Central memory CD4-positive, alpha-beta T cell (primary cell): ENCODE data around the gene WNT11.

Source experiments
- DNase-seq: peaks from one replicate; pipeline ENCODE4 v3.0.0; 2022

The WNT11 gene

DNA sequence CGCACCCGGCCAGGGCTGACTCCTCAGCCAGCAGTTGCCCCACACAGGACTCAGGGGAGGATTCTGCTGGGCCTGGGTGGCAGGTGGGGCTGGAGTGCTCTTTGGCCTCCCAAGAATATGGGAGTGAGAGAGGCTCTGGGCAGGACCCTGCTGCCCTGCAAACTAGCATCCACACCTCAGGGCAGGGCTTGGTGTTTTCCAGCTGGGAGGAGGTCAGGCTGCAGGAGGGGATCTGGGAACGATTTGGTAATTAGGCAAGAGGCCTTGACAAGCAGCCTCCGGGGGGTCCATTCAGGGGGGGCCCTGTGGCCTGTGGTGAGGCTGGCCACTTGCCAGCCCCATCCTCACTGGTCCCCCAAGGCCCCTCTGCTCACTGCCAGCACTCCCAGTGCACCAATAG lies 35.8 kb downstream of the WNT11 start:
- no peak for DNase-seq

DNA sequence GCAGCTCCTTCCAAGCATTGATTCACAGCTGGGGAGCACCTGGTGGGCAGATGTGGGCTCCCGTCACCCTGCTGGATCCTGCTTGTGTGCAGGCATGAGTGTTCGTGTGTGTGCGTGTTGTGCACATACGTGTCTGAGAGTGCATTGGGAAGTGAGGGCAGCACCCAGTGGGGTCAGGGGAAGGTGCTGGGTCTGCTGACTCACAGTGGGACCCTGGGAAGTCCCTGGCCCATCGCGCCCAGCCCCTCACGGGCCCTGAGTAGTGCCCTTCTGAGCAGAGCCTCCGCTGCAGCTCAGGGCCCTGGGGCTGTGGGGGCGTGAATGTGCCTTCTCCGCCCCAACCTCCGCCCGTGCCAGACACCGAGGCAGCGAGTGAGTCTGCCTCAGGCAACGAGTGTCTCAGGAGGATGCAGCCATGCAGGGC lies 36.8 kb downstream of the WNT11 start:
- no peak for DNase-seq

DNA sequence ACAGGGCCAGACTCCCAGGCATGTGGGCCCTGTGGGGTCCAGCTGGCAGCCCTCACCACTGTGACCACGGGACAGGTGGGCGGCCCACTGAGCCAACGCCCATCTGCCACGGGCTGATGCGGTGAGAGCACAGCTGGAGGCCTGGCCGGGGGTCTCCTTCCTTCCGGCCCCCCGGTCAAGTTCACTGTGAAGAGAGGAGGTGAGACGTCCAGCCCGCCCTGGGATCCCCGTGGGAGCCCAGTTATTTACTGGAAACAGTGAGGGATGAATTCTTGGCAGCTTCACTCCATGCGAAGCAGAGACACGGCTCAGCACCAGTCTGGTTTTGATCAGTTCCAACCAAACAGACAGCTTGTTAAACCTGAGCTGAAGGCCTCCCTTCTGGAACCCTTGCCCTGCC lies 38.7 kb downstream of the WNT11 start:
- DNase-seq, result no peak

DNA sequence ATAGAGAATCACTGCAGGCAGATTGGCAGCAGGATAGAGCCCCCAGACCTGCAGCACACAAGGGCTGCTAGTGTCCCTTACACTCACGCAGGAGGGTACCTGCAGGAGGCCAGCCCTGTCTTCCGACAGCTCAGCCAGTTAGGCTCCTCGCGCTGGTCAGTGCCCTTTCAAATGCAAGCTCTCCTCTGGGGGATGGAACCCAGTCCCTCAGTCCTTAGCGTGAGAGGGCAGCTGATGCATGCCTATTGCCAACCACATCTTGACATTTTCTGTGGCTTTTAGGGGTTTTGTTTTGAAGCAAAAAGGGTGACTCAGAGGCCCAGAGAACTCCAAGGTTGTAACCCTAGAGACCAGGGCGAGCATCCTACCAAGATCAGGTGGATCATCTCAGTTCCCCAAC lies 40.0 kb downstream of the WNT11 start:
- DNase-seq, result no peak

DNA sequence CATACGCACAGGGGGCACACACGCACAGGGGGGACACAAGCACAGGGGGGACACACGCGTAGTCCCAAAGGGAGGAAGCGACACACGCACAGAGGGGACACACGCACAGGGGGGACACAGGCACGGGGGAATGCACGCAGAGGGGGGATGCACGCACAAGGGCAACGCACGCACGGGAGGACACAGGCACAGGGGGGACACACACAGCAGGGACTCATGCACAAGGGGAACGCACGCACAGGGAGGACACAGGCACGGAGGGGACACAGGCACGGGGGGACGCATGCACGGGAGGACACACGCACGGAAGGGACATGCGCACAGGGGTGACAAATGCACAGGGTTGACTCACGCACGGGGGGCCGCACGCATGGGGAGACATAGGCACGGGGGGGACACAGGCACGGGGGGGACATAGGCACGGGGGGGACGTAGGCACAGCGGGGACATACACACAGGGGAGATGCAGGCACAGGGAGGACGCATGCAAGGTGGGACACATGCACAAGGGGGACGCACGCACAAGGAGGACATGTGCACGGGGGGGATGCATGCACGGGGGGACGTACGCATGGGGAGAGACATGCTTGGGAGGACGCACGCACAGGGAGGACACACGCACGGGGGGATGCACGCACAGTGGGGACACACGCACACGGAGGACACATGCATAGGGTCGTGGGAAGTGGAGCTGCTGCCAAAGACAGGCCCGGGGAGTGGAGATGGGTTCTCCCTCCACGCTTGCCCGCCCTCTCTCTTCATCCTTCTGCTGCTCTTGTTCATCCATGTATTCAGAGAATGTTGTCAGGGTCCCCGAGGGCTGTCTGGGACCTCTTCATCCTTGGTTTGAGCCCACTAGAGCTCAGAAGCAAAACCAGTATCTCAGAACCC lies 41.2 kb downstream of the WNT11 start:
- DNase-seq, result no peak

DNA sequence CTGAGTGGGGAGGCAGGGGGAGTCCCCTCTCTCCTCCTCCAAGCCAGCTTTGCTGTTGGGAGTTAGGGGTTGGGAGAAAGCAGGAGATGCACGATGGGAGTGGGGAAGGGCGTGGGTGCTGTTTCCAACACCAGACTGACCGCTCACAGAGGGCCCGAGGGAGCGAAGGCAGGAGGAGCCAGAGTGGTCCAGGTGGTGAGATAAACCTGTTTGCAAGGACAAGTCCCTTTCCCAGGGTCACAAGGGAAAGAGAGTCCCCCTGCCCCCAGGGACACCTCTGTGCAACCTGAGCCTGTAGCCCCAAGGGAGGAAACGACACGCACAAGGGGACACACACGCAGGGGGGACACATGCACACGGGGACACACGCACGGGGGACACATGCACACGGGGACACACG lies 42.2 kb downstream of the WNT11 start:
- DNase-seq, result no peak

DNA sequence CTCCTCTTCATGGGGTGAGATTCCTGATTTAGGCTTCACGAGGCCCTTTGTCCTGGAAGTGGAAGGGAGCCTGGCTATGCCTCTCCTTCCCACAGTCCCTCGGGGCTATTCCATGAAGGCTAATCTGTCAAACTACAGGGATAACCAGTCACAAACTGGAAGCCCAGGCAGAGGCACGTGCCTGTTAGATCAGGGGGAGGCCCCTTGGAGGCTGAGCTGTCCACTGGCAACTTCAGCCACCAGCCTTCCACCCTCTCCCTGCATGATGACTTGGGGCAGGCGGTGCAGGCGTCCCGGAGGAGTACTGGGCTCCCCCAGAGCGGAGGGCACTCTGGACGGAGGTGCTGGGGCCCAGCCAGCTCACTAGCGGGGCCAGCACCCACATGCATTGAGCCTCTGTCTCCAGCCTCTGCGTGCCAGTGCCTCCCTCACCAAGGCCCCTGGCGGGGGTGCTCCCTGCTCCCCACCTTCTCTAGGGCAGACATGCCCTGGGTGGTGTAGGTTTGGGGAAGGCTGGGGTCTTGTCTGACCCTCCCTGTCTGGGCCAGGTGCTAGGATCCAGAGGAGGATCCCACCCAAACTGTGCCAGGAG lies 42.9 kb downstream of the WNT11 start:
- DNase-seq, result no peak

DNA sequence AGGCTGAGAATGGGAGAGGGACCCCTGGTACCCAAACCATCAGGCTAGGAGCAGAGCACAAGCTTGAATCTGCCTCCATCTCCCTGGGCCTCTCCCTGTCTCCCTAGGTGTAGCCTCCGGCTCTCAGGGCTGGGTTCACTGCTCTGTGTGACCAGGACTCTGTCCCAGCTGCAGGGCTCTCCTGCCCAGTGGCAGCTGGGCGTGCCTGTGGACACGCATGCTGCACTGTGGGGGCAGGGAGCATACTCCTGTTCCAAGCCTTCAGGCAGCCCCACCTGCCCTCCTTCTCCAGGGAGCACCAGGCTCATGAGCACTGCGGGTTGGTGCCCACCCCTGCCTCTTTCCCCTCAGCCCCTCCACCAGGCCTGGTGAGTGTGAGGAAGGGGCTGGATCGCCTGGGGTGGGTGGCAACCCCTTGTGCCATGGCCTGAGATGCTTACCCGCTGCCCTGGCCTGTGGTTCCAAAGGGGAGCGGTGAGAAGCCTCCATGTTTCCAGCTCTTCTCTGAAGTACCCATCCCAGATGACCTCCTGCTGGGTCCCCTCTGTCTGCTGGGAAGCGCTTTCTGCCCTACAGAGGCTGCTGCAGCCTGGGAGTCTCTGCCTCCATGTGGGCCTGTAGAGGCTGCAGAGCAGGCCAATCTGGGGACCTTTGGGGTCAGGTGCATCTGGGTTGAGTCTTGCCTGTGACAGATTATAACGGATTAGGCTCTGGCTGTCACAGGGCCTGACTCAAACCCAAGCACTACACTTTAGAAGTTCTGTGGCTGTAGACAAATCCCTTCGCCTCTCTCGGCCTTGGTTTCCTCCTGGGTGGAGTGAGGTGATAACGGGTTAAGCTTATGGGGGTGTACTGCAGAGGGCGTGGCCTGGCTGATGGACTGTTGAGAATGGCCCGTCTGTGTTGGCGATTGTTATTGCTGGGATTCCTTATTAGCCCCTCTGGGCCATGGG lies 43.7 kb downstream of the WNT11 start:
- no peak for DNase-seq

DNA sequence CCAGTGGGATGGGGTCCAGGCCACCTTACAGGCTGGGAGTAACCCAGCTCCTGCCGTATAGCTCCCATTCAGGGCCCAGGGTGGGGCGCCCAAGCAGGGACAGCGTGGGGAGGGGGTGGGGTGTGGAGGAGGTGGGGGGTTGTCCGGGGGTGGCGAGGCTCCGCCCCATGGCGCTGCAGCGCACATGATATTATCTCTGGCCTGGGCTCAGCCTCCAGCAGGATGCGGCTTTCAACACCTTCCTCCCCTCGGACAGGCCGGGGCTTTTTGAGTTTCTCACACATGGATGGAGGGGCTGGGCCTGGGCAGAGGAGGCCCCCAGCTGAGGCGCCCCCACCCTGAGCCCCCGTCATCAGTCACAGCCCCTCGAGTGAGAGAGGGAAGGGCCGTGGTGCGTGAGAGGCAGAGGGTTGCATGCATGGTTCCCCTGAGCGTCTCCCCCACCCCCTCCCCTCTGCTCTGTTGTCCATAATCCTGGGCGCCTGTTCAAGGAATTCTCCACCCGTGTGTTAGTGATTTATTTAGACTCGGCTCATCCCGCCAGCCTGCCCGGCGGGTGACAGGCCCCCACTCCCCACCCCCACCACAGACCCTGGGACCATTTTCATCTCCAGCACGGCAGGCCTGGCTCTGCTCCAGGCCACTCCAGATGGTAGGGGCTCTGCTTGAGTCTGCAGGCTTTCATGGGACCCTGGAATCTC lies 44.9 kb downstream of the WNT11 start:
- DNase-seq, result no peak

DNA sequence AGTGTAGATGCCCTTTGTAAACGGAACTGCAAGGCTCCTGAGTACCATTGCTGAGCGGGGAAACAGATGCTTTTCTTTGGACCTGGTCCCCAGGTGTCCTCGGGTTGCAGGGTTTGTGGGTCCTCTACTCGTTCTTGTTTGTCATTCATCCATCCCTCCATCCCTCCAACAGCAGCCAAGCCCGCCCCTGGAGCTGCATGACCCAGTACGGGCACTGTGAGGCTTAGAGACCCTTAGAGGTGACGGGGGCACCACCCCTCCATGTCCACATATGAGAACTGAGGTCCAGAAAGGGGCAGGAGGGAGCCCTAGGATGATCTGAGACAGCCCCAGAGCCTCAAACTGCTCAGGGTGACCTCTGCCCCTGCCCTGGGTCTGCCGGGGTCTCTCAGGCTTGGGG lies 45.4 kb downstream of the WNT11 start:
- DNase-seq, result no peak

DNA sequence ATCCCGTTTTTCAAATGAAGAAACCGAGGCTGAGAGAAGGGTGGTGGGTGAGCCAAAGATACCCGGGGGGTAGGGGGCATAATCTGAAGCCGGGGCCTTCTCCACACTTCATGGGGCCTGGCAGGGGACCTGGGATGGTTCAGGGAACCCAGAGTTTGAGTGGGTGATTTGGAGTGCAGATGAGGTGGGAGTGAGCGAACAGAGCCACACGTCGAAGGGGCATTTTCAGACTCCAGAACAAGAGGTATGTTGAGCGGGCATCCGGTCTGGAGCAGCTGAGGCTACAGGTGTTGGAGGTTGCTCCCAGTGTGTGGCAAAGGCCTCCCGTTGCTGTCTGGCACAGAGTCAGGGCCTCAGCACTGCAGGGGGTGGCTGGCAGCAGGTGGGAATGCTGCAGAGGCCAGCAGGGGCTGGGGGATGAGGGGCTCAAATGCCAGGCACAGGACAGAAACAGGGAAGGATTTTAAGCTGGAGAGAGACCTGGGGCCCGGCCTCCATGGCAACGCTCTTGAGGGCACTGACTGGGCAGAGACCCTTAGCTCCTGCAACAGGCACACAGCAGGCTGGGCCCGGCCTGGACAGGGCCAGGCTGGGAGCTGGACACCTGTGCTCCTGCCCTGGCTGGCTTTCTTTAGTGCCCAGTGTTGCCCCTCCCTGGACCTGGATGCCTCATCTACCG lies 46.2 kb downstream of the WNT11 start:
- no peak for DNase-seq

DNA sequence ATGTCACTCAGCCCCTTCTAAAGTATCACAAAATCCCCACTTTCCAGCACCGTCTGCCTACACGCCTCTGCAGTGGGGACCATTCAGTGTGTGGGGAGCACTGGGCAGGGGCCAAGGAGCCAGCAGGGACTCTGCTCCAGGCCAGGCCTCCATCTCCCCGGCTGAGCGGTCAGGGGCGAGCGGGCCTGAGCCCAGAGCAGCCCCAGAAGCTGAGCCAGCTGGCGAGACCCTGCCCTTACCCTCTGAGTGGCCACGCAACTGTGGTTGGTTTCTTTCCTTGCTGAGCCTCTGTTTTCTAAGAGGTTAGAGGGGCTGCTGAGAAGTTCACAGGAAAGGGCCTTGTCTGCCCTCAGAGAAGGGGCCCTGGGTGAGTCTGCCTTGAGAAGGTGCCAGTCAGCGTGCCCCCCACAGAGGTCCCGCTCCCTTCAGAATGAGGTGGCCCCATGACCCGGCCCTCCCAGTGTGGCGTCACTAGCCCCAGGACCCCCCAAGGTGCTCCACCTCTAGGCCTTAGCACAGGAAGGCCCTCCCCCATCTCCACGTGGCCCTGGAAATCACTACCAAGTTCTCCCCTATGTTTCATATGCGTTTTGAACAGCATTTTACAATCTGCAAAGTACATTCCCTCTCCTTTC lies 46.9 kb downstream of the WNT11 start:
- DNase-seq, result no peak

DNA sequence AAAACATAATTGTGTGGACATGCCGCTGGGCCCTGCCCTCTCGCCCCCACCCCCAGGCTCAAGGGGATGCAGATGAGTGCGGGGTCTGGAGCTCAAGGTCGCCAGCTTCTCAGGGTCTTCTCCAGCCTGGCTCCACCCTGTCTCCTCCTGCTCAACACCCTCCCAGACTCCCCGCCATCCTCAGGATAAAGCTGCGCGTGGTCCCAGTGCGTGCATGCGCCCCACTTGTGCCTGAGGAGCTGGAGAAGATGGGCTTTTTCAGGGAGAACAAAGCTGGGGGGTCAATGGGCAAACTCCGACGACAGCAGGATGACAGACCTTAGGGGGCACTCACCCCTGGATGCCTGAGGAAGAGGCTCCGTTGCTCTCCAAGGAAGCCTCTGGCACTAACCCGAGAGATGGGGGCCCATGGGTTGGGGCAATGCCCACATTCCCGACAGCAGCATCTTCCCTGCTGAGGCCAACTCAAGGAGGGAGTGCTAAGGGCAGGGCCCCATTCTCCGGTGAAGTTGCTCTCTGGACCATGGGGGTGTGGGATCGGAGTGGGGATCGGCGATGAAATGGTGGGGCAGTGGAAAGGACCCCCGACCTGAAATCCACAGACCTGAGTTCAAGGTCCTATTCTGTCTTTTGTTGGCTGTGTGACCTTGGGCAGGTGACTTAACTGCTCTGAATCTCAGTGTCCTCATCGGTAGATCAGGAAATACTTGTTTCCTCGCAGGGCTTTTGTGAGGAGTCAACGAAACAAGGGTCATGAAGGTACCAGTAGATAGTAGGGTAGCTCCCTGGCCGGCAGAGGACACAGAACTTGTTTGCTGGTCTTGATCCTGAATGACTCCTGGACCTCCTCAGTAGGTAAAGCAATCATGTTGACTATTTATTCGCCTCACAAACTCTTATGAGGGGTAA lies 47.7 kb downstream of the WNT11 start:
- no peak for DNase-seq

DNA sequence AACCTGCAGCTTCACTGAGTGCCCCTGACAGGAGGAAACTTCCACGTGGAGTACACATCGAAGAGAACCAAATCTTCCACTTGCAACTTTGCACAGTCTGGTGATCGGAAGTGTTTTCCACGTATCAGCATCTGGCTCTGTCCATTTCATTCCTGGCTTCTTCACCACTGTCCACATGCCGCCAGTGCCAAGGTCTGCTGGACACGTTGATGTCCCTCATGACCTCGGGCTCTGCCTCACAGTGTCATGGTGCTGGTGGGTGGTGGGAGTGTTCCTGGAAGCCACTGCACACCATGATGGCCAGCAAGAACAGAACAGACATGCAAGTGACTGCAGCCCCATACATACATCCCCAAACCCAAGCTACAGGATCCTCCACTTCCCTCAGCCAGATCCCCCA lies 48.4 kb downstream of the WNT11 start:
- DNase-seq, result no peak

DNA sequence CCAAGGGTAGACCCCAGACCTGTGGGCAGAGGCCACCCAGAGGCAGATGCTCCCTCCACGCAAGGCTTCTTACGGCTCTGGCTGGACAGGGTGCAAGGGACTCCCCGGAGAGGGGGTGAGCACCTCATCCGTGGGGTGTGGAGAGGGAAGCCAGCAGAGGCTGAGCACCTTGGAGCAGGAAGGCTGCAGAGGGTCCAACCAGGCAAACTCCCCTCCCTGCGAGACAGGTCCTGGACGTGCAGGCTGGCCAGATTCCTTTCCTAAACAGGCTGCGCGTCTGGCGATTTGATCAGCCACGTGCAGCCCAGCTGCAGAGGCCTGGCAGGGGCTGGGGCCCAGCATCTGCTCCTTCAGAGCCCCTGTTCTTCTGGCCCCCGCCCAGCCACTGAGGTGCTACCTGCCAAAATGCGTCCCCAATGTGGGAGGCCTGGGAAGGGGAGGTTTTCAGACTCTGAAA lies 49.3 kb downstream of the WNT11 start:
- DNase-seq, result no peak

DNA sequence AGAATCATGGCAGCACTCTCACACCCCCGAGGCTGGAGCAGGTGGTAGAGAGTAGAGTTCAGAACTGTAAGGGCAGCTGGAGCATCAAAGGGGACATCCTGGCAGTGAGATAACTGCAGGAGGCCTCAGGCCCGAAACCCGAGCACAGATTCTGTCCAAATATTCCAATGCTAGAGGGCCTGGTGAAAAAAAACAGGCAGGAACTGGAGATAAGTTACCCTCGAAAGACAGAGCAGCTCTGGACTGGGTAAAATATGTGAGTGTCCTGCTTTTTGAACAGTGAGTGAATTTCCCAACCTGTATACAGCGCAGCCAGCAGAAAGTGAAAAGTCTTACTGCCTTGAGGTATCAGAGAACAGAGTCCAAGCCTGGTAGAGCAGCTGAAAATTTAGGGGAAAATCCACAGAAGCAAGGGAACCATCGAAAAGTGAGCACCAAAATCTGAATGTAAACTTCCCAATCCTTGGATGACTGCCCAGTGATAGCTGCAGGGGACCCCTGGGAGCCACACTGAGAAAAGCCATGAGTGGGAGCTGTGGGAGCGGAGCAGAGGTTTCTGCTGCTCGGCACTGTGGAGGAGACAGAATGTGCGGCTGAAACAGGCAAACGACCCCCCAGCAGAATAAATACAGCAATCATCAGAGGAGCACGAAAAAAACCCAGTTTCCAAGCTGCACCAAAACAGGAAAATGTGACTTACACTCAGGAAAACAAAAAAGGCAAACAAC lies 50.6 kb downstream of the WNT11 start:
- DNase-seq, result no peak

DNA sequence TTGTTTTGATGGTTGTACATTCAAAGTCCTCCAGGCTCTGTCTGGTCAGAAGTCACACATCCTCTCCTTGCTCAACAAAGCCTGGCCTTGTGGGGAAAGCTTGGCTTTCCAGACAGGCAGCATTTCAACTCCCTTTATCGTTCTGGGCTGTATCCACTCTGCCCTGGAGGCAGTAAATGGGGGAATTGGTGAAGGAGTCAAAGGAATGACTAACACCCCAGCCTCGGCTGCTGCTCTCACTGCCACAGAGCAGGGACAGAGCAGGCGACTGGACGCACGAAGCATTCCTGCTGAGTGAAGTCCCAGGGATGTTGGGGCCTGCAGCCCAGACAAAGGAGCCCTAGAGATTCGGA lies 52.8 kb downstream of the WNT11 start:
- DNase-seq, result no peak

DNA sequence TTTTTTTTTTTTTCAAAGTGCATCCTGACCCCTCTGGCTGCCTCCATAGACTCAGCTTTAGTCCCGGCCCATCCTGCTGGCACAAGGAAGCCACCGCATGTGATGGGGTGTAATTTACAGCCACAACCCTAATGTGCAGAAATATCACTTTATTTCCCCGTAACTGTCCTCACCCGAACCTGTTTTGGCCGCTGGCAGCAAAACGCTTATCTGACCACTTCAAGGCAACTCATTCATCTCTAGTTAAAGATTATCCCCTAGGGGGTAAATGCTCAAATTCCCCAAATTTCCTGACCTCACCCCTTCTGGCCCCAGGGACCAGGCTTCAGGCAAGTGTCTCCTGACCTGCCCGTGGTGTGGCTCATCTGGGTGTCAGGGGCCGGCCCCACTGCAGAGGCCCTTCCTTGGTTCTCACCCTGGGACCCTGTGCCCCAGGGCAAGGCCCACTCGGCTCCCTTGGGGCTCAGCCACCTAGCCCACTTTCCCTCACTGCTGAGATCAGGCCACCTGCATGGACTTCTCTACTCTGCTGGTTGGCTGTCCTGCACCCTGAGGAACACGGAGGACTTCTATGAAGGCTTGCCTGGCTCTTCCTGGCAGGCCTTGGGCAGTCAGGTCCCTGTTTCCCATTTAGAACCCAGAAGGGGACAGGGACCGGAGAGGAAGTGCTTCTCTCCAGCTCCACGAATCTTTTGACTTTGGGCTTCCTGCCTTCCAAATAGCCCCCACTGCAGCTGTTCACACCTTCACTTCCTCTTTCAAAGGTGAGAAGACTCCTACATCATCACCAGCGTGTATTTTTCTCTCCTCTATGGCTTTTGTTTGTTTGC lies 53.3 kb downstream of the WNT11 start:
- no peak for DNase-seq
